ENCODE data around the gene SFXN5. TPM values are rescaled to one million over a fixed set of nuclear protein-coding genes. Genes with fewer than 3 reads are reported as not detected.

SFXN5 gene
- total RNA-seq, 1 experiment from 2014 or later: 25.9 TPM

DNA sequence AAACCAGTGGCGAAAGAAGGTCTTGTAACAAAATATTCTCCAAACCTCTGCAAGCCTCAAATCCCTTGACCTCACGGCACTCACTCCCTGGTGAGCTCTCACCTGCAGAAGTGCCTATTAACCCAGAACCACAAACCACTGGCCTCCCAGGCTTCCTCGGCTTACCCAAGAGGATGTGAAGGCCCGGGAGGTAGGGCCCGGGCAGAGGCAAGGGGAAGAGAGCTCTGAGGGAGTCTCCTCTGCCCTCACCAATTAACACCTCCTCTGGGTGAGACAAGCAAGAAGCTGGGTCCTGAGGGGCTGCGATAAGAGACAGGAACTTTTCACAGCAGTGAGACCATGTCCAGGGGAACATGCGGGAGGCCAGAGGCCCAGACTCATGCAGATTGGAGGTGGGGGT, 100.5 kb downstream of the SFXN5 start (continued):
- TF ChIP-seq ERG (CRISPR knock-in tag; IDR thresholded peaks at IDR 0.05): no peak
- TF ChIP-seq, protein P1, sequence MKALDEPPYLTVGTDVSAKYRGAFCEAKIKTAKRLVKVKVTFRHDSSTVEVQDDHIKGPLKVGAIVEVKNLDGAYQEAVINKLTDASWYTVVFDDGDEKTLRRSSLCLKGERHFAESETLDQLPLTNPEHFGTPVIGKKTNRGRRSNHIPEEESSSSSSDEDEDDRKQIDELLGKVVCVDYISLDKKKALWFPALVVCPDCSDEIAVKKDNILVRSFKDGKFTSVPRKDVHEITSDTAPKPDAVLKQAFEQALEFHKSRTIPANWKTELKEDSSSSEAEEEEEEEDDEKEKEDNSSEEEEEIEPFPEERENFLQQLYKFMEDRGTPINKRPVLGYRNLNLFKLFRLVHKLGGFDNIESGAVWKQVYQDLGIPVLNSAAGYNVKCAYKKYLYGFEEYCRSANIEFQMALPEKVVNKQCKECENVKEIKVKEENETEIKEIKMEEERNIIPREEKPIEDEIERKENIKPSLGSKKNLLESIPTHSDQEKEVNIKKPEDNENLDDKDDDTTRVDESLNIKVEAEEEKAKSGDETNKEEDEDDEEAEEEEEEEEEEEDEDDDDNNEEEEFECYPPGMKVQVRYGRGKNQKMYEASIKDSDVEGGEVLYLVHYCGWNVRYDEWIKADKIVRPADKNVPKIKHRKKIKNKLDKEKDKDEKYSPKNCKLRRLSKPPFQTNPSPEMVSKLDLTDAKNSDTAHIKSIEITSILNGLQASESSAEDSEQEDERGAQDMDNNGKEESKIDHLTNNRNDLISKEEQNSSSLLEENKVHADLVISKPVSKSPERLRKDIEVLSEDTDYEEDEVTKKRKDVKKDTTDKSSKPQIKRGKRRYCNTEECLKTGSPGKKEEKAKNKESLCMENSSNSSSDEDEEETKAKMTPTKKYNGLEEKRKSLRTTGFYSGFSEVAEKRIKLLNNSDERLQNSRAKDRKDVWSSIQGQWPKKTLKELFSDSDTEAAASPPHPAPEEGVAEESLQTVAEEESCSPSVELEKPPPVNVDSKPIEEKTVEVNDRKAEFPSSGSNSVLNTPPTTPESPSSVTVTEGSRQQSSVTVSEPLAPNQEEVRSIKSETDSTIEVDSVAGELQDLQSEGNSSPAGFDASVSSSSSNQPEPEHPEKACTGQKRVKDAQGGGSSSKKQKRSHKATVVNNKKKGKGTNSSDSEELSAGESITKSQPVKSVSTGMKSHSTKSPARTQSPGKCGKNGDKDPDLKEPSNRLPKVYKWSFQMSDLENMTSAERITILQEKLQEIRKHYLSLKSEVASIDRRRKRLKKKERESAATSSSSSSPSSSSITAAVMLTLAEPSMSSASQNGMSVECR (CRISPR knock-in tag; IDR thresholded peaks at IDR 0.05; ENCODE audit: borderline replicate concordance): no peak
- TF ChIP-seq, protein P2, sequence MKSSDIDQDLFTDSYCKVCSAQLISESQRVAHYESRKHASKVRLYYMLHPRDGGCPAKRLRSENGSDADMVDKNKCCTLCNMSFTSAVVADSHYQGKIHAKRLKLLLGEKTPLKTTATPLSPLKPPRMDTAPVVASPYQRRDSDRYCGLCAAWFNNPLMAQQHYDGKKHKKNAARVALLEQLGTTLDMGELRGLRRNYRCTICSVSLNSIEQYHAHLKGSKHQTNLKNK (CRISPR knock-in tag; IDR thresholded peaks at IDR 0.05): no peak
- no peak for TF ChIP-seq ZNF532 (CRISPR knock-in tag; IDR thresholded peaks at IDR 0.05; ENCODE audit: borderline replicate concordance)
- no peak for TF ChIP-seq ZBTB21 (CRISPR knock-in tag; IDR thresholded peaks at IDR 0.05; ENCODE audit: borderline replicate concordance)

GRCh38 chr2:72969706-72970105, 101.8 kb downstream of the SFXN5 start:
- CTCF ChIA-PET: interaction anchor here (1.3 to 3.6 kb wide), 6 partner anchors 19 to 207 kb away, joined by 3 to 32 read pairs (median 6); partner anchors contain the start of genes EMX1 and SPR
- H3K4me1 Mint-ChIP-seq: peaks cover 34% of the 10 kb centered on the region

More at GRCh38 chr2:72969706-72970105, 101.8 kb downstream of the SFXN5 start:
- Mint-ChIP-seq H3K9me3 (no peaks in the 10 kb centered on the region), H3K27me3 (ENCODE audit: low read depth) (no peaks in the 10 kb centered on the region; the same call in 1 of the 2 replicates), H3K27ac (no peak overlapping the region), H3K4me3 (no peak overlapping the region), H3K36me3 (no peaks in the 10 kb centered on the region)
- no peak for DNase-seq (ENCODE audit: low spot score)
- ATAC-seq: no peak
- TF ChIP-seq, protein P3, sequence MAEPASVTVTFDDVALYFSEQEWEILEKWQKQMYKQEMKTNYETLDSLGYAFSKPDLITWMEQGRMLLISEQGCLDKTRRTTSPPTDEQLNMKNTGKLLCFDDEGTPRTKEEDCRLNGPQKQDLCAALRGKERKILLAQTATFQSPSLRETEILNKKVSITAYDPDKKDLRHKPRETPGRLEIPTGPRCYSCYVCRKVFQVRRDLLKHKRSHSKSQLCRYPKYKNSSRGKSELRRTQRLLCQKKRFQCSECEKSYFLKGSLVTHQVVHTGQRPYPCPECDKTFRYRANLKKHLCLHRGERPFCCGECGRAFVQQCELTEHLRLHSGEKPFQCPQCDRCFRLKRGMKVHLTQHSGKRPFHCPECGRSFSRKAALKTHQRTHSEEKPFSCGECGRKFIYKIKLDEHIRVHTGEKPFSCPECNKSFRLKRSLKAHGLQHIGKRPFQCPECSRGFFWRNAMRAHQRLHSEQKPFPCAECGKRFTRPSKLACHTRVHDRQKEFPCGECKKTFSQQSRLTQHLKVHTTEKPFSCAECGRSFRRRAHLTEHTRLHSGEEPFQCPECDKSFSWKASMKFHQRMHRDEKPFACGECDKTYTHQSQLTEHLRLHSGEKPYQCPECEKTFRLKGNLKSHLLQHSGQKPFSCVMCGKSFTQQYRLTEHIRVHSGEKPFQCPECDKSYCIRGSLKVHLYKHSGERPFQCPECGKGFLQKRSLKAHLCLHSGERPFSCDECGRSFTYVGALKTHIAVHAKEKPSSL (CRISPR knock-in tag; conservative IDR thresholded peaks at IDR 0.05): no peak
- TF ChIP-seq CBFB (CRISPR knock-in tag; IDR thresholded peaks at IDR 0.05; ENCODE audit: low read depth) (no peak), NFE2L1 (CRISPR knock-in tag; IDR thresholded peaks at IDR 0.05) (no peak), FOXP1 (CRISPR knock-in tag; IDR thresholded peaks at IDR 0.05; ENCODE audit: borderline replicate concordance) (no peak)
- TF ChIP-seq, protein P4, sequence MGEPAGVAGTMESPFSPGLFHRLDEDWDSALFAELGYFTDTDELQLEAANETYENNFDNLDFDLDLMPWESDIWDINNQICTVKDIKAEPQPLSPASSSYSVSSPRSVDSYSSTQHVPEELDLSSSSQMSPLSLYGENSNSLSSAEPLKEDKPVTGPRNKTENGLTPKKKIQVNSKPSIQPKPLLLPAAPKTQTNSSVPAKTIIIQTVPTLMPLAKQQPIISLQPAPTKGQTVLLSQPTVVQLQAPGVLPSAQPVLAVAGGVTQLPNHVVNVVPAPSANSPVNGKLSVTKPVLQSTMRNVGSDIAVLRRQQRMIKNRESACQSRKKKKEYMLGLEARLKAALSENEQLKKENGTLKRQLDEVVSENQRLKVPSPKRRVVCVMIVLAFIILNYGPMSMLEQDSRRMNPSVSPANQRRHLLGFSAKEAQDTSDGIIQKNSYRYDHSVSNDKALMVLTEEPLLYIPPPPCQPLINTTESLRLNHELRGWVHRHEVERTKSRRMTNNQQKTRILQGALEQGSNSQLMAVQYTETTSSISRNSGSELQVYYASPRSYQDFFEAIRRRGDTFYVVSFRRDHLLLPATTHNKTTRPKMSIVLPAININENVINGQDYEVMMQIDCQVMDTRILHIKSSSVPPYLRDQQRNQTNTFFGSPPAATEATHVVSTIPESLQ (CRISPR knock-in tag; IDR thresholded peaks at IDR 0.05): no peak
- TF ChIP-seq, protein P5, sequence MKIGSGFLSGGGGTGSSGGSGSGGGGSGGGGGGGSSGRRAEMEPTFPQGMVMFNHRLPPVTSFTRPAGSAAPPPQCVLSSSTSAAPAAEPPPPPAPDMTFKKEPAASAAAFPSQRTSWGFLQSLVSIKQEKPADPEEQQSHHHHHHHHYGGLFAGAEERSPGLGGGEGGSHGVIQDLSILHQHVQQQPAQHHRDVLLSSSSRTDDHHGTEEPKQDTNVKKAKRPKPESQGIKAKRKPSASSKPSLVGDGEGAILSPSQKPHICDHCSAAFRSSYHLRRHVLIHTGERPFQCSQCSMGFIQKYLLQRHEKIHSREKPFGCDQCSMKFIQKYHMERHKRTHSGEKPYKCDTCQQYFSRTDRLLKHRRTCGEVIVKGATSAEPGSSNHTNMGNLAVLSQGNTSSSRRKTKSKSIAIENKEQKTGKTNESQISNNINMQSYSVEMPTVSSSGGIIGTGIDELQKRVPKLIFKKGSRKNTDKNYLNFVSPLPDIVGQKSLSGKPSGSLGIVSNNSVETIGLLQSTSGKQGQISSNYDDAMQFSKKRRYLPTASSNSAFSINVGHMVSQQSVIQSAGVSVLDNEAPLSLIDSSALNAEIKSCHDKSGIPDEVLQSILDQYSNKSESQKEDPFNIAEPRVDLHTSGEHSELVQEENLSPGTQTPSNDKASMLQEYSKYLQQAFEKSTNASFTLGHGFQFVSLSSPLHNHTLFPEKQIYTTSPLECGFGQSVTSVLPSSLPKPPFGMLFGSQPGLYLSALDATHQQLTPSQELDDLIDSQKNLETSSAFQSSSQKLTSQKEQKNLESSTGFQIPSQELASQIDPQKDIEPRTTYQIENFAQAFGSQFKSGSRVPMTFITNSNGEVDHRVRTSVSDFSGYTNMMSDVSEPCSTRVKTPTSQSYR (CRISPR knock-in tag; IDR thresholded peaks at IDR 0.05): no peak
- POLR2A ChIA-PET: interaction anchor here (1.0 kb wide), 1 partner anchor 75 kb away, joined by 8 read pairs; no protein-coding TSS in a partner anchor
